Neural progenitor cell (in vitro differentiated cells): ENCODE measurements around the gene KLK6. TPM values are rescaled to one million over a fixed set of nuclear protein-coding genes. Genes with fewer than 3 reads are reported as not detected.

Experiments used
- DNase-seq: peaks from one replicate; pipeline ENCODE4 v3.0.0-alpha.2; 2016; ENCODE audit warnings: low spot score
- H2AFZ ChIP-seq: fragments of 200-600 bp; sonication (generic); replicated peaks from 2 replicates; pipeline ENCODE4 v1.6.1; 2016; ENCODE audit warnings: antibody characterized with exemption
- H3F3A ChIP-seq: fragments of 200-600 bp; sonication (generic); 2 replicates; pipeline ENCODE4 v1.6.1; 2016; ENCODE audit warnings: antibody characterized with exemption, low read depth
- H3K27ac ChIP-seq: fragments of 200-600 bp; sonication (generic); 2 replicates; pipeline ENCODE4 v1.5.1; 2016; ENCODE audit warnings: mild to moderate bottlenecking
- H3K27me3 ChIP-seq: fragments of 200-600 bp; sonication (generic); 2 replicates; pipeline ENCODE4 v1.6.1; 2016; ENCODE audit warnings: mild to moderate bottlenecking, moderate library complexity
- H3K36me3 ChIP-seq: fragments of 200-600 bp; sonication (generic); 2 replicates; pipeline ENCODE4 v1.5.1; 2016
- H3K4me1 ChIP-seq: fragments of 200-600 bp; sonication (generic); 2 replicates; pipeline ENCODE4 v1.6.1; 2016; ENCODE audit warnings: mixed run types
- H3K4me2 ChIP-seq: fragments of 200-600 bp; sonication (generic); 2 replicates; pipeline ENCODE4 v1.6.1; 2016
- H3K4me3 ChIP-seq: fragments of 200-600 bp; sonication (generic); 2 replicates; pipeline ENCODE4 v1.5.1; 2016
- H3K79me2 ChIP-seq: fragments of 200-600 bp; sonication (generic); 2 replicates; pipeline ENCODE4 v1.6.1; 2016; ENCODE audit warnings: low read depth
- H3K9ac ChIP-seq: fragments of 200-600 bp; sonication (generic); 2 replicates; pipeline ENCODE4 v1.6.1; 2016
- H3K9me3 ChIP-seq: fragments of 200-600 bp; sonication (generic); 2 replicates; pipeline ENCODE4 v1.5.1; 2016; ENCODE audit warnings: low read depth
- H4K20me1 ChIP-seq: fragments of 200-600 bp; sonication (generic); 2 replicates; pipeline ENCODE4 v1.6.1; 2016; ENCODE audit warnings: low read depth
- H3K27ac Mint-ChIP-seq: 3 replicates; pipeline ENCODE4 v1.8.0; 2021; ENCODE audit warnings: mixed read lengths
- H3K27me3 Mint-ChIP-seq: 2 replicates; pipeline ENCODE4 v1.8.0; 2022; ENCODE audit warnings: low read depth, mild to moderate bottlenecking, inconsistent platforms, moderate library complexity, mixed read lengths; ENCODE audit not compliant: insufficient read depth
- H3K36me3 Mint-ChIP-seq: 3 replicates; pipeline ENCODE4 v1.8.0; 2021; ENCODE audit warnings: mixed read lengths
- H3K4me1 Mint-ChIP-seq: 3 replicates; pipeline ENCODE4 v1.8.0; 2021; ENCODE audit warnings: mixed read lengths
- H3K4me3 Mint-ChIP-seq: 3 replicates; pipeline ENCODE4 v1.8.0; 2021; ENCODE audit warnings: mild to moderate bottlenecking, moderate library complexity, mixed read lengths
- H3K9me3 Mint-ChIP-seq: 3 replicates; pipeline ENCODE4 v1.8.0; 2020; ENCODE audit warnings: mixed read lengths
- CTCF ChIP-seq: fragments of 200-600 bp; sonication (generic); IDR thresholded peaks from 2 replicates; pipeline ENCODE4 v1.5.1; 2017; ENCODE audit warnings: antibody characterized with exemption, mild to moderate bottlenecking
- EZH2 ChIP-seq: fragments of 200-600 bp; sonication (generic); IDR thresholded peaks from 2 replicates; pipeline ENCODE4 v1.6.1; 2017; ENCODE audit warnings: antibody characterized with exemption, mild to moderate bottlenecking, moderate library complexity
- EZH2phosphoT487 ChIP-seq: fragments of 200-600 bp; sonication (generic); IDR thresholded peaks from 2 replicates; pipeline ENCODE4 v1.6.1; 2017; ENCODE audit warnings: antibody characterized with exemption
- total RNA-seq: library from RNA; depleted of rRNA; stranded (reverse); fragments of >200 nt; gene quantifications from 2 replicates; pipeline ENCODE4 v1.2.3, GENCODE V29; 2015; ENCODE audit warnings: low replicate concordance

The KLK6 gene
- total RNA-seq, 1 donor from 2014 or later, result not detected

GRCh38 chr19:50912102-50912599 is 57.2 kb downstream of the KLK6 start:
- H3K4me1 ChIP-seq, result no peaks in the 10 kb centered on the region
- no peaks in the 10 kb centered on the region for H3K9me3 ChIP-seq
- no peaks in the 10 kb centered on the region for H4K20me1 ChIP-seq
- H3K4me1 Mint-ChIP-seq, result no peaks in the 10 kb centered on the region
- H3K4me3 Mint-ChIP-seq, result no peak overlapping the region
- H3K4me2 ChIP-seq, result no peak overlapping the region
- H3K4me3 ChIP-seq, result no peak overlapping the region
- no peak overlapping the region for H3K9ac ChIP-seq
- H3K36me3 ChIP-seq, result no peaks in the 10 kb centered on the region
- H3K27ac ChIP-seq, result no peak overlapping the region
- no peaks in the 10 kb centered on the region for H3K9me3 Mint-ChIP-seq
- H3K79me2 ChIP-seq, result no peaks in the 10 kb centered on the region
- DNase-seq, result no peak
- TF ChIP-seq CTCF (no peak), EZH2phosphoT487 (no peak), EZH2 (no peak)
- no peaks in the 10 kb centered on the region for H3K36me3 Mint-ChIP-seq
- H3K27me3 ChIP-seq, result peaks cover 97% of the 10 kb centered on the region
- H3K27ac Mint-ChIP-seq, result no peak overlapping the region
- peaks cover 34% of the 10 kb centered on the region for H3K27me3 Mint-ChIP-seq
- H2AFZ ChIP-seq, result no peak overlapping the region
- H3F3A ChIP-seq, result no peaks in the 10 kb centered on the region

GRCh38 chr19:50911206-50912101 is 57.9 kb downstream of the KLK6 start, which contains the start of gene KLK4:
Gene KLK4 (minus strand): TSS chr19:50911395. CDS start chr19:50910738, 657 bp downstream.
- DNase-seq, result no peak
- H3K27me3 ChIP-seq, result peaks cover 94% of the 10 kb centered on the region

GRCh38 chr19:50910722-50911121 is 58.7 kb downstream of the KLK6 start:
- Histone ChIP-seq H3K4me1 (no peaks in the 10 kb centered on the region), H3K79me2 (no peaks in the 10 kb centered on the region), H3K27ac (no peak overlapping the region), H3K4me2 (no peak overlapping the region), H3F3A (no peaks in the 10 kb centered on the region), H2AFZ (no peak overlapping the region), H3K9ac (no peak overlapping the region), H4K20me1 (no peaks in the 10 kb centered on the region), H3K4me3 (no peak overlapping the region), H3K27me3 (peaks cover 87% of the 10 kb centered on the region), H3K9me3 (no peaks in the 10 kb centered on the region), H3K36me3 (no peaks in the 10 kb centered on the region)
- no peaks in the 10 kb centered on the region for H3K36me3 Mint-ChIP-seq
- H3K27ac Mint-ChIP-seq, result no peak overlapping the region
- no peak overlapping the region for H3K4me3 Mint-ChIP-seq
- H3K27me3 Mint-ChIP-seq, result peaks cover 28% of the 10 kb centered on the region
- no peak for TF ChIP-seq EZH2phosphoT487
- no peak for TF ChIP-seq CTCF
- TF ChIP-seq EZH2, result no peak
- DNase-seq, result no peak
- H3K9me3 Mint-ChIP-seq, result no peaks in the 10 kb centered on the region
- no peaks in the 10 kb centered on the region for H3K4me1 Mint-ChIP-seq

More at GRCh38 chr19:50911206-50912101, 57.9 kb downstream of the KLK6 start, which contains the start of gene KLK4:
- peak within 1 kb of the TSS; percentile 28 for H3K4me3 Mint-ChIP-seq
- no peak within 1 kb of the TSS for H3K27ac Mint-ChIP-seq
- Histone ChIP-seq H3K27ac (no peak within 1 kb of the TSS), H3K79me2 (no peaks in the 10 kb centered on the region), H3F3A (no peaks in the 10 kb centered on the region), H4K20me1 (no peaks in the 10 kb centered on the region), H3K36me3 (no peaks in the 10 kb centered on the region), H3K9ac (no peak within 1 kb of the TSS), H3K4me3 (no peak within 1 kb of the TSS), H3K9me3 (no peaks in the 10 kb centered on the region), H2AFZ (no peak within 1 kb of the TSS), H3K4me1 (no peaks in the 10 kb centered on the region), H3K4me2 (no peak within 1 kb of the TSS)
- peaks cover 31% of the 10 kb centered on the region for H3K27me3 Mint-ChIP-seq
- H3K36me3 Mint-ChIP-seq, result no peaks in the 10 kb centered on the region
- TF ChIP-seq EZH2phosphoT487 (no peak), CTCF (no peak), EZH2 (no peak)
- H3K9me3 Mint-ChIP-seq, result no peaks in the 10 kb centered on the region
- H3K4me1 Mint-ChIP-seq, result no peaks in the 10 kb centered on the region
